Fibroblast of lung (primary cell): Measurements from ENCODE around the gene TTC32. TPM values are rescaled to one million over a fixed set of nuclear protein-coding genes. Genes with fewer than 3 reads are reported as not detected.

Experiments
- DNase-seq, 2 donors: peaks; one replicate each; pipeline versions ENCODE4 v3.0.0 to v3.0.0-alpha.2; 2010; ENCODE audit warnings: low read depth in 2 of 2
- H2AFZ ChIP-seq: 2 replicates; pipeline ENCODE4 v1.5.1; 2012; ENCODE audit warnings: low read length, control low read depth, inconsistent platforms
- H3K27ac ChIP-seq: 2 replicates; pipeline ENCODE4 v1.5.1; 2011; ENCODE audit warnings: low read length, control low read depth; ENCODE audit not compliant: insufficient read depth
- H3K27me3 ChIP-seq: 2 replicates; pipeline ENCODE4 v1.5.1; 2011; ENCODE audit warnings: mild to moderate bottlenecking, low read length; ENCODE audit not compliant: control insufficient read depth, insufficient read depth
- H3K36me3 ChIP-seq: 2 replicates; pipeline ENCODE4 v1.5.1; 2011; ENCODE audit warnings: low read length; ENCODE audit not compliant: control insufficient read depth, insufficient read depth
- H3K4me1 ChIP-seq: 2 replicates; pipeline ENCODE4 v1.5.1; 2011; ENCODE audit warnings: low read length; ENCODE audit not compliant: control insufficient read depth, insufficient read depth; ENCODE audit errors: extremely low read depth
- H3K4me2 ChIP-seq: 2 replicates; pipeline ENCODE4 v1.5.1; 2011; ENCODE audit warnings: low read length, control low read depth; ENCODE audit not compliant: insufficient read depth; ENCODE audit errors: extremely low read depth
- H3K4me3 ChIP-seq, 4 experiments: fragments of 200-600 bp in 1 of 4; sonication (generic) in 1 of 4; replicated peaks in 1 of 4; 2 replicates each; pipeline ENCODE4 v1.5.1; 2011 to 2016; ENCODE audit warnings: low read length in 4 of 4, low read depth in 3 of 4, mild to moderate bottlenecking in 3 of 4, control low read depth in 2 of 4, inconsistent platforms in 1 of 4, mixed read lengths in 1 of 4; ENCODE audit not compliant: insufficient read depth in 1 of 4; ENCODE audit errors: control extremely low read depth in 1 of 4
- H3K79me2 ChIP-seq: 2 replicates; pipeline ENCODE4 v1.5.1; 2012; ENCODE audit warnings: mild to moderate bottlenecking, low read length, inconsistent platforms; ENCODE audit not compliant: control insufficient read depth, insufficient read depth
- H3K9ac ChIP-seq: 2 replicates; pipeline ENCODE4 v1.5.1; 2011; ENCODE audit warnings: mild to moderate bottlenecking, low read length, control low read depth; ENCODE audit not compliant: insufficient read depth
- H3K9me3 ChIP-seq: 2 replicates; pipeline ENCODE4 v1.5.1; 2012; ENCODE audit warnings: low read depth, low read length; ENCODE audit not compliant: control insufficient read depth, insufficient read depth
- H4K20me1 ChIP-seq: 2 replicates; pipeline ENCODE4 v1.5.1; 2011; ENCODE audit warnings: low read length; ENCODE audit not compliant: control insufficient read depth, insufficient read depth; ENCODE audit errors: extremely low read depth
- CTCF ChIP-seq, 2 donors: IDR thresholded peaks in 1 of 2; conservative IDR thresholded peaks in 1 of 2; 1 replicate in 1 of 2; 2 replicates in 1 of 2; pipeline ENCODE4 v1.5.1; 2011 to 2012; ENCODE audit warnings: low read length in 2 of 2, control low read depth in 1 of 2, inconsistent platforms in 1 of 2, low read depth in 1 of 2, mild to moderate bottlenecking in 1 of 2
- EZH2 ChIP-seq: IDR thresholded peaks from 2 replicates; pipeline ENCODE4 v1.5.1; 2012; ENCODE audit warnings: low read length, control low read depth, mild to moderate bottlenecking; ENCODE audit errors: missing control alignments
- polyA plus RNA-seq, 2 donors: library from polyadenylated mRNA; depleted of rRNA in 1 of 2; stranded (reverse) in 1 of 2; unstranded in 1 of 2; fragments of >200 nt; gene quantifications; 2 replicates each; pipeline ENCODE4 v1.2.1, GENCODE V29; 2011 to 2012; ENCODE audit warnings: missing spikeins in 1 of 2
- total RNA-seq: library from RNA; depleted of rRNA; stranded (reverse); fragments of >200 nt; gene quantifications from 2 replicates; pipeline ENCODE4 v1.2.1, GENCODE V29; 2014

The TTC32 gene
- total and polyA plus RNA-seq, 2 donors (not counting 1 experiment from before 2014, with no cell fraction given): 4.7 to 5.8 TPM

GRCh38 chr2:19902216-19902740 is 495 bp upstream of the TTC32 start:
- peak overlapping the region; percentile 88 for H3K4me2 ChIP-seq
- peaks cover 33% of the 10 kb centered on the region for H3K79me2 ChIP-seq
- peak overlapping the region; percentile 83 for H3K27ac ChIP-seq
- peak overlapping the region; percentile 92 for H3K9ac ChIP-seq
- no peak for DNase-seq
- H4K20me1 ChIP-seq: no peaks in the 10 kb centered on the region
- peak overlapping the region; percentile 66 to 92 (median 74) for H3K4me3 ChIP-seq
- no peaks in the 10 kb centered on the region for H3K36me3 ChIP-seq
- no peaks in the 10 kb centered on the region for H3K9me3 ChIP-seq
- peak overlapping the region; percentile 56 for H2AFZ ChIP-seq
- peaks cover 7% of the 10 kb centered on the region for H3K4me1 ChIP-seq
- TF ChIP-seq EZH2 (no peak), CTCF (conservative IDR thresholded peaks at IDR 0.05 in 1 of 2, IDR thresholded peaks at IDR 0.05 in 1 of 2; ENCODE audit: low read depth in 1 of 2, low read length in 2 of 2) (no peak)
- no peaks in the 10 kb centered on the region for H3K27me3 ChIP-seq

- Histone ChIP-seq H3K27me3 (no peaks in the 10 kb centered on the region), H3K4me1 (peaks cover 7% of the 10 kb centered on the region), H3K9me3 (no peaks in the 10 kb centered on the region), H3K4me2 (peak overlapping the region; percentile 97), H3K4me3 (peak overlapping the region; percentile 66 to 92 (median 74)), H2AFZ (peak overlapping the region; percentile 58), H3K36me3 (no peaks in the 10 kb centered on the region), H3K79me2 (peaks cover 33% of the 10 kb centered on the region), H3K9ac (peak overlapping the region; percentile 92), H4K20me1 (no peaks in the 10 kb centered on the region), H3K27ac (peak overlapping the region; percentile 83)
- TF ChIP-seq EZH2 (no peak), CTCF (conservative IDR thresholded peaks at IDR 0.05 in 1 of 2, IDR thresholded peaks at IDR 0.05 in 1 of 2; ENCODE audit: low read depth in 1 of 2, low read length in 2 of 2) (no peak)
- DNase-seq: peak; percentile 24 to 37
Measured at GRCh38 chr2:19900931-19901441, 797 bp downstream of the TTC32 start.

- no peak for TF ChIP-seq CTCF (conservative IDR thresholded peaks at IDR 0.05 in 1 of 2, IDR thresholded peaks at IDR 0.05 in 1 of 2; ENCODE audit: low read depth in 1 of 2, low read length in 2 of 2)
- no peak for TF ChIP-seq EZH2
- peaks cover 7% of the 10 kb centered on the region for H3K4me1 ChIP-seq
- no peaks in the 10 kb centered on the region for H3K27me3 ChIP-seq
- H3K9ac ChIP-seq: peak overlapping the region; percentile 92
- H3K9me3 ChIP-seq: no peaks in the 10 kb centered on the region
- peak overlapping the region; percentile 97 for H3K4me2 ChIP-seq
- no peaks in the 10 kb centered on the region for H4K20me1 ChIP-seq
- no peaks in the 10 kb centered on the region for H3K36me3 ChIP-seq
- H3K79me2 ChIP-seq: peaks cover 33% of the 10 kb centered on the region
- H2AFZ ChIP-seq: peak overlapping the region; percentile 58
- peak in 1 of 2 donors; percentile 27 for DNase-seq
- peak overlapping the region; percentile 66 to 92 (median 74) for H3K4me3 ChIP-seq
- H3K27ac ChIP-seq: peak overlapping the region; percentile 83
Measured at GRCh38 chr2:19899985-19900930, 1.5 kb downstream of the TTC32 start.
